ENCODE results near the gene KRTAP10-3.

Gene KRTAP10-3

DNA sequence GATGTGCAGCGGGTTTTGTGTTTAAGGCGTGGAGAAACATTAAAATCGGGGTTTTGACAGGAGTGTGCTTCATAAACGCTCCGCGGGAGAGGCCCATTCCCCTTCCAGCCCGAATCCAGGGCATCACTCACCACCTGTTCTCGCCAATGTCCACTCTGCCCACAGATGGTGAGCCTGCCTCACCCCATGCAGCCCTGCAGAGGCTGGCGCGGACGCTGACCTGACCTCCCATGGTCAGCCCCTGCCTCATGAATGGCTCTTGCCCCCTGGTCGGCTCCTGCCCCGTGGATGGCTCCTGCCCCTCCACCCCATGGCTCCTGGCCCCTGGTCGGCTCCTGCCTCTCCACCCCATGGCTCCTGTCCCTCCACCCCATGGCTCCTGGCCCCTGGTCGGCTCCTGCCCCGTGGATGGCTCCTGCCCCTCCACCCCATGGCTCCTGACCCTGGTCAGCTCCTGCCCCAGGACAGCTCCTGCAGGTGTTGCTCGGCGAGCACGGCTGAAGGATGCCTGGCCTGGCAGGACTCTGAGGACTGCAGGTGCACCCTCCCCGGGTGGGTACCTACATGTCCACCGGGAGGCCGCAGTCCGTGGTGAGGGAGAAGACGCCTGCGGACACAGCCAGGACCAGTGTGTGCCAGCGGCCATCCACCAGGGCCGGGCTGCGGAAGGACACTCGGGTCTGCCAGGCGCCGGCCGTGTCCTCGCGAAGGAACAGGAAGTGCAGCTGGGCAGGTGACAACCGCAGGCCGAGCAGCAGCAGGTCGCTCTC, 25.3 kb downstream of the KRTAP10-3 start:
- Histone ChIP-seq H3K36me3 (ENCODE audit: control insufficient read depth in 2 of 2, insufficient read depth in 2 of 2, low read length in 2 of 2) (no peaks in the 10 kb centered on the region), H3K9ac (ENCODE audit: low read length in 2 of 2) (no peak overlapping the region), H3K4me1 (ENCODE audit: control insufficient read depth, insufficient read depth, low read length) (no peaks in the 10 kb centered on the region), H3K27me3 (ENCODE audit: control insufficient read depth in 1 of 2, insufficient read depth in 2 of 2, low read length in 2 of 2) (peaks cover 0 to 2% of the 10 kb centered on the region in 2 donors), H3K27ac (ENCODE audit: low read length) (no peak overlapping the region), H3K9me3 (ENCODE audit: control insufficient read depth in 2 of 2, low read length in 2 of 2) (no peaks in the 10 kb centered on the region), H3K4me3 (ENCODE audit: low read length in 2 of 2) (no peak overlapping the region)

DNA sequence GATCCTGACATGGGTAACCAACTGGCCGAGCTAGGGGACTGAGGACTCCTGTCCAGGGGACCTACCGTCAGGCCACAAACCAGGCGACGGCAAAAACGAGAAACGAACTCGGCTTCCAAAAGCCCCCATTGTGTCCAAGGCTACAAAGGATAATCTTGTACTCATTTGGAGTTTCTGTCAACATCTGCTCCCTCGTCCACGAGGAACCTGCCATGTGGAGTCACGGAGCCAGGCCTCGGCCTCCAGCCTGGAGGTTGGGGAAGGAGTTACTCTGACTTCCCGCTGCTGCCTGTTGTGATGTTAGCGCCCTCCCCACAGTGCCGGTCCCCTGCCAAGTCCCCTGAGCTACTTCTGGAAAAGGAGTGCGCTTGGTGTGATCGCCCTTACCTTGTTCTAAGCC, 25.9 kb downstream of the KRTAP10-3 start:
- H3K4me1 ChIP-seq (ENCODE audit: control insufficient read depth, insufficient read depth, low read length), result no peaks in the 10 kb centered on the region
- peaks cover 0 to 2% of the 10 kb centered on the region in 2 donors for H3K27me3 ChIP-seq (ENCODE audit: control insufficient read depth in 1 of 2, insufficient read depth in 2 of 2, low read length in 2 of 2)
- no peak overlapping the region for H3K4me3 ChIP-seq (ENCODE audit: low read length in 2 of 2)
- H3K9me3 ChIP-seq (ENCODE audit: control insufficient read depth in 2 of 2, low read length in 2 of 2), result no peaks in the 10 kb centered on the region
- no peak overlapping the region for H3K27ac ChIP-seq (ENCODE audit: low read length)
- no peaks in the 10 kb centered on the region for H3K36me3 ChIP-seq (ENCODE audit: control insufficient read depth in 2 of 2, insufficient read depth in 2 of 2, low read length in 2 of 2)
- H3K9ac ChIP-seq (ENCODE audit: low read length in 2 of 2), result no peak overlapping the region

DNA sequence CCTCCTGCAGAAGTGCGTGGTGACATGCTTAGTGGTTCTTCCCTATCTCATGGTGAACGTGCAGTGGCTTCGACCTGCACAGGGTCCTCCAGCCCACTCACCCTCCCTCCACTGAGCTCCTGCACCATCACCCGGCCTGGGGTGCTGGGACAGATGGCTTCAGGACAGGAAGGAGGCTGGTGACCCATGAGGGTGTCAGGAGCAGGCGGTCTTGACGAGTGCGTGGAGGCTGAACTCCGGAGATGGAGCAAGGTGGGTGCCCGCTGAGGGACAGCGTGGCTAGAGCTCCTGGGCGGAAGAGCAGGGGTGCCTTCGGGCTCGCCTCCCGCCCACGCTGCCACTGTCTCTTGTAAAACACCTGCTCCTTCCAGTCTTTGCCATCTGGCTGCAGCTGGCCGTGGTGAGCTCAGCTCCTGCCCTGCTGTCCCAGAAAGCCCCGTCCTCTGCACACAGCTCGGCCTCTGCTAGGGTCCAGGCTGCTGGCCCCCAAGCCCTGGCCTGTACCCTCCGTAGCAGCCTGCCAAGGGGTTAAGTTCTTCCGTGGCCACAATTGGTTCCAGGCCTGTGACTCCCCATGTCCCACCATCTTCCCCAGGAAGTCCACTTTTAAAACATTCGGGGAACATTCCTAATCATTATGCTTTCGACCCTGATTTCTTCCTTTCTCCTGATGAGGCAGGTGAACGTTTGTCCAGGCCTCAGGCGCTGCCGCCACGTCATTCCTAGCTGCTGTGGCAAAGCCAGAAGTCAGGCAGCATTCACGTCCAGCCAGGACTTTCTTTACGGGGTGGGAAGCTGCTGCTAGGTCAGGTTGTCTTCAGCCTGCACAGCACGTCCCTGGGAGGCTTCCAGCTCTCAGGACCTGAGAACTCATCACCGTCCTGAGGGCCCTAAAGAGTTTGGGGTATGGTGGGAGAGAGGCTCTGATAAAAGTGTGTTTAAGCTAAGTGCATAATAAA, 26.7 kb downstream of the KRTAP10-3 start:
- no peak overlapping the region for H3K9ac ChIP-seq (ENCODE audit: low read length in 2 of 2)

DNA sequence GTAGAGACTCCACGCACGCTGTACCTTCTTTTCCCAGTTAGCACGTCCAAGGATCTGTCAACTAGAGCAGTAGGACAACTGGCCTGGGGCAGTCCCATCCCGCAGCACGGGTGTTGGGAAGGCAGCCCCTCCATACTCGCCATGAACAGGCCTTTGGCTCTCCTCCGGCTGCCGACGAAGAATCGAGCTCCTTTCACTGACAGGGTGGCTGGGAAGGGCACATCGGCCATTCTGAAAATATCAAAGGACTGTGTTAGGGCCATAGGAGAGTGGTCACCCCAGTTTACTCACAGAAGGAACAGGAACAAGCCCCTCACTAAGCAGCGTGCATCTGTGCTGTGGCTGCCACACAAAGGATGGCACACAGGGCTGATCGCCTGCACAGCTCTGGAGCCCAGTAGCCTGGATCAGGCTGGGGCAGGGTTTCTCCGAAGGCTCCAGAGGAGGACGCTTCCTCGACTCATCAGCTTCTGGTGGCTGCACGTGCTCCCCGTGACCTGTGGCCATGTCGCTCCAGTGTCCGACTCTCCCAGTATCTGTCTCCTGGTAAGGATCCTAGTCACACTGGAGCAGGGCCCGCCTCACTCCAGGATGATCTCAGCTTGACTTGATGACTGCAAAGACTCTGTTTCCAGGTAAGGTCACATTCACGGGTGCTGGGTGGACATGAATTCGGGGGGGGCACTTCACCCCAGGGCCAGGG, 27.5 kb downstream of the KRTAP10-3 start:
- H3K36me3 ChIP-seq (ENCODE audit: control insufficient read depth in 2 of 2, insufficient read depth in 2 of 2, low read length in 2 of 2), result no peaks in the 10 kb centered on the region
- peaks cover 0 to 2% of the 10 kb centered on the region in 2 donors for H3K27me3 ChIP-seq (ENCODE audit: control insufficient read depth in 1 of 2, insufficient read depth in 2 of 2, low read length in 2 of 2)
- no peak overlapping the region for H3K27ac ChIP-seq (ENCODE audit: low read length)
- H3K4me3 ChIP-seq (ENCODE audit: low read length in 2 of 2), result no peak overlapping the region
- no peaks in the 10 kb centered on the region for H3K9me3 ChIP-seq (ENCODE audit: control insufficient read depth in 2 of 2, low read length in 2 of 2)
- H3K4me1 ChIP-seq (ENCODE audit: control insufficient read depth, insufficient read depth, low read length), result no peaks in the 10 kb centered on the region
- no peak overlapping the region for H3K9ac ChIP-seq (ENCODE audit: low read length in 2 of 2)

More for the DNA sequence above, 26.7 kb downstream of the KRTAP10-3 start:
- Histone ChIP-seq H3K4me1 (ENCODE audit: control insufficient read depth, insufficient read depth, low read length) (no peaks in the 10 kb centered on the region), H3K9me3 (ENCODE audit: control insufficient read depth in 2 of 2, low read length in 2 of 2) (no peaks in the 10 kb centered on the region), H3K27ac (ENCODE audit: low read length) (no peak overlapping the region), H3K27me3 (ENCODE audit: control insufficient read depth in 1 of 2, insufficient read depth in 2 of 2, low read length in 2 of 2) (peaks cover 0 to 2% of the 10 kb centered on the region in 2 donors), H3K4me3 (ENCODE audit: low read length in 2 of 2) (no peak overlapping the region), H3K36me3 (ENCODE audit: control insufficient read depth in 2 of 2, insufficient read depth in 2 of 2, low read length in 2 of 2) (no peaks in the 10 kb centered on the region)

DNA sequence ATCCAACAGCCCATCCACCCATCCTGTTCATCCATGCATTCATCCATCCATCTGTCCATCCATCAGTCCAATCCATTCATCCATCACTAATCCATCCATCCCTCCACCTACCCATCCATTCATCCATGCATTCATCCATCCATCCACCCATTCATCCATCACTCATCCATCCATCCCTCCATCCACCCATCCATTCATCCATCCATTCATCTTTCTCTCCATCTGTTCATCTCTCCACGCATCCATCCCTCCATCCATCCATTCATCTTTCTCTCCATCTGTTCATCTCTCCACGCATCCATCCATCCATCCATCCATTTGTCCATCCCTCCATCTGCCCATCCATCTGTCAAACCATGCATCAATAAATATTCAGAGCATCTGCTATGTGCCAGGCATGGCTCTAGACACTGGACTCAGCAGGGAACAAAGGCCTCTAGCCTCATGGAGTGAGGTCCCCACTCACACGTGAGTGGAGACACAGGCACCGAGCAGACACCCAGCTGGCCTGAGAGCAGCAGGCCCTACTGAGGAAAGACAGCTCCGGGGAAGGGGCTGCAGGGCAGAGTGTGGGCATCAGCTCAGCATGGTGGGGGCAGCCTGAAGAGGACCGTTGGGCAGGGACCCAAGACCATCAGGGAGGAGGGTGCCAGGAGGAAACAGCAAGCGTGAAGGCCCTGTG, 28.2 kb downstream of the KRTAP10-3 start:
- no peak overlapping the region for H3K9ac ChIP-seq (ENCODE audit: low read length in 2 of 2)
- no peaks in the 10 kb centered on the region for H3K9me3 ChIP-seq (ENCODE audit: control insufficient read depth in 2 of 2, low read length in 2 of 2)
- H3K27ac ChIP-seq (ENCODE audit: low read length), result no peak overlapping the region
- peaks cover 0 to 2% of the 10 kb centered on the region in 2 donors for H3K27me3 ChIP-seq (ENCODE audit: control insufficient read depth in 1 of 2, insufficient read depth in 2 of 2, low read length in 2 of 2)
- no peaks in the 10 kb centered on the region for H3K4me1 ChIP-seq (ENCODE audit: control insufficient read depth, insufficient read depth, low read length)
- no peaks in the 10 kb centered on the region for H3K36me3 ChIP-seq (ENCODE audit: control insufficient read depth in 2 of 2, insufficient read depth in 2 of 2, low read length in 2 of 2)
- H3K4me3 ChIP-seq (ENCODE audit: low read length in 2 of 2), result no peak overlapping the region

DNA sequence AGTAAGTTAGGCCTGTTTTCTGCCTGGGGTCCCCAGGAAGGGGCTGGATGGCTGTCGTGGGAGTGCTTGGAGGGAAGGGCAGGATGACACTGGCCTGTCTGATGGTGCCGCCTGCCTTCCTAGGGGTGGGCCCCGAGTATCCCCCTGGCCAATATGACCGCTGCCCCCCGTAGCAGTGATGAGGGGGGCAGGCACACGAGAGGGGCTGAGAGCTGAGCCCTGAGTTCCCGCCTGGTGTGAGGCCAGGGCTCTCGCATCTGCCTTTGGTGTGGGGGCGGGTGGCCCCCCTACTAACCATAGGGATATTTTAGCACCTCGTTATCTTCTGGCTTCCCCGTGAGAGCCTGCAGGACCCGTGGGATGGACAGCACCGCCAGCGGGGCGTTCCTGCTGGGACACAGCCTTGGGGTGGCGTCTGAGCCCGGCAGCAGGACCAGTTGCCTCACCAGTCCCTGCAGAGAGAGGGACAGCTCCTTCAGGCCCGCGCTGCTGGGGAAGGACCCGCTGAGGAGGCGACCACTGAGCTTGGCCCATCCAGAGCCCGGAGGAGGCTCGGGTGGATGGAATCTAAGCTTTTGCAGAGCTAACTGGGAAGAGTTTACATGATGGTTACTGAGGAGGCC, 29.0 kb downstream of the KRTAP10-3 start:
- Histone ChIP-seq H3K27ac (ENCODE audit: low read length) (no peak overlapping the region), H3K4me3 (ENCODE audit: low read length in 2 of 2) (no peak overlapping the region), H3K9me3 (ENCODE audit: control insufficient read depth in 2 of 2, low read length in 2 of 2) (no peaks in the 10 kb centered on the region), H3K36me3 (ENCODE audit: control insufficient read depth in 2 of 2, insufficient read depth in 2 of 2, low read length in 2 of 2) (no peaks in the 10 kb centered on the region), H3K4me1 (ENCODE audit: control insufficient read depth, insufficient read depth, low read length) (no peaks in the 10 kb centered on the region), H3K9ac (ENCODE audit: low read length in 2 of 2) (no peak overlapping the region), H3K27me3 (ENCODE audit: control insufficient read depth in 1 of 2, insufficient read depth in 2 of 2, low read length in 2 of 2) (peaks cover 0 to 5% of the 10 kb centered on the region in 2 donors)

DNA sequence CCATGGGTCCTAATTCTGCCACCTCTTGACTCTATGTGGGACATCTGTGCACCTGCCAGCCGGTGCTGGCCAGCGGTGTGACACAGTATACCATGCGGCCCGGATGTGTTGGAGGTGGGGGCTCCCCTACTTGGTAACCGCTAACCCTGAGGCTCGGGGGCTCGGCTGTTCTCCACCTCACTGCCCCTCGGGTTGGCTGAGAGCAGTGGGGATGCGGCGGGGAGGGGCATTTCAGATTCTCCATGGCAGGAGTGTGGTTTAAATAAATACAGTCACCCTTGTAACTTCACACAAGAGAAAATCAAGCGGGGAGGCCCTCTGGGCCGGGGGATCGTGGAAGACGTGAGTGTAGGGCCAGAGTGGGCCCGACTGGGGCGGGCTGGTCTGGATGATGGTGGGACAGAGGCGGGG, 29.6 kb downstream of the KRTAP10-3 start:
- Histone ChIP-seq H3K4me3 (ENCODE audit: low read length in 2 of 2) (no peak overlapping the region), H3K36me3 (ENCODE audit: control insufficient read depth in 2 of 2, insufficient read depth in 2 of 2, low read length in 2 of 2) (no peaks in the 10 kb centered on the region), H3K4me1 (ENCODE audit: control insufficient read depth, insufficient read depth, low read length) (no peaks in the 10 kb centered on the region), H3K9me3 (ENCODE audit: control insufficient read depth in 2 of 2, low read length in 2 of 2) (no peaks in the 10 kb centered on the region), H3K9ac (ENCODE audit: low read length in 2 of 2) (no peak overlapping the region), H3K27ac (ENCODE audit: low read length) (no peak overlapping the region), H3K27me3 (ENCODE audit: control insufficient read depth in 1 of 2, insufficient read depth in 2 of 2, low read length in 2 of 2) (peaks cover 0 to 5% of the 10 kb centered on the region in 2 donors)

DNA sequence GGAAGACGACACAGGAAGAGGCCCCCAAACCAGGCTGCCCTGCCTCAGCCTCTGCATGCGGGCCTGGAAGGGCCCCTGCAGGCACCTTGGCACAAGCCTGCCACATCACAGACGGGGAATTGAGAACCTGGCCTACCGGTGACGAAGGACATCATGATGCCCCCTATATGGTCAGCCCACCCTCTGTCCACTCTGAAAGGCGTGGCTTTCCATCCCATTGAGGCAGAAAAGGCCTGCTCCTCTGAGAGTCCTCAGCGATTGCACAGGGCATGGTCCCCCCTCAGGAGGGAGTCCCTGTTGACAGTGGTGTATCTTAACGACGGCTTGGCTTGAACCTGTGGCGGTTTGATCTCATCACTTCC, 30.0 kb downstream of the KRTAP10-3 start:
- H3K9ac ChIP-seq (ENCODE audit: low read length in 2 of 2), result no peak overlapping the region
- no peak overlapping the region for H3K27ac ChIP-seq (ENCODE audit: low read length)
- H3K4me1 ChIP-seq (ENCODE audit: control insufficient read depth, insufficient read depth, low read length), result no peaks in the 10 kb centered on the region
- H3K4me3 ChIP-seq (ENCODE audit: low read length in 2 of 2), result no peak overlapping the region
- H3K9me3 ChIP-seq (ENCODE audit: control insufficient read depth in 2 of 2, low read length in 2 of 2), result no peaks in the 10 kb centered on the region
- H3K27me3 ChIP-seq (ENCODE audit: control insufficient read depth in 1 of 2, insufficient read depth in 2 of 2, low read length in 2 of 2), result peaks cover 0 to 5% of the 10 kb centered on the region in 2 donors
- no peaks in the 10 kb centered on the region for H3K36me3 ChIP-seq (ENCODE audit: control insufficient read depth in 2 of 2, insufficient read depth in 2 of 2, low read length in 2 of 2)

DNA sequence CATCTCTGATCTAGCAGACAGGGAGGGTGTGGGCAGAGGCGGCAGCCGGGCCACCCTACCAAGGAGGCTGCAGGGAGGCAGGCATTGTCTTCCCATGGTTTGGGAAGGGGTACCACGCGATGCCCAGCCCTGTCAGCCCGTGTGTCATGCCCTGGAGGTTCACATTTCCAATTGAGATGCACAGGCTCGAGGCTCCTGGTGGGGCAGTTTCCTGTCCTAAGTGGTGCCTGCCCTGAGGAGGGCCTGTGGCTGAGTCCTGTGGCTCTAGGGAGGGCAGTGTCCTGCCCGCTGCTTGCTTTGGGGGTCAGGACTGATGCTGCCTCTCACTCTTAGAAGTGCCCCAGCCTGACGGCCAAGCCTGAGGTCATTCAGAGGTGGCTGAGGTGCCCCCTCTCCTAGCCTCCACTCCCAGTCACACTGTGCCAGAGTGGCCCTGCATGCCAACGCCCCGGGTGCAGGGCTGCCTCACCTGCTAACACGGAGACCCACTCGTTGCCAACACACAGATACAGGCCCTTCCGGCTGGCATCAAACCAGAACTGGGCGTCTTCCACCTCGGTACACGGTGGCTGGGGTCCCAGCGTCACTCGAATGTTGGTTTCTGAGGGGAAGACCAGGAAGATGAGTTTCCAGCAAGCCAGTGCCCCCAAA, 30.5 kb downstream of the KRTAP10-3 start:
- H3K36me3 ChIP-seq (ENCODE audit: control insufficient read depth in 2 of 2, insufficient read depth in 2 of 2, low read length in 2 of 2), result no peaks in the 10 kb centered on the region
- H3K27me3 ChIP-seq (ENCODE audit: control insufficient read depth in 1 of 2, insufficient read depth in 2 of 2, low read length in 2 of 2), result peaks cover 0 to 7% of the 10 kb centered on the region in 2 donors
- H3K4me1 ChIP-seq (ENCODE audit: control insufficient read depth, insufficient read depth, low read length), result no peaks in the 10 kb centered on the region
- no peaks in the 10 kb centered on the region for H3K9me3 ChIP-seq (ENCODE audit: control insufficient read depth in 2 of 2, low read length in 2 of 2)
- no peak overlapping the region for H3K4me3 ChIP-seq (ENCODE audit: low read length in 2 of 2)
- no peak overlapping the region for H3K27ac ChIP-seq (ENCODE audit: low read length)
- H3K9ac ChIP-seq (ENCODE audit: low read length in 2 of 2), result no peak overlapping the region

All from stomach smooth muscle (tissue), 2 donors.